ENCODE data around the gene SLC7A8. TPM values are rescaled to one million over a fixed set of nuclear protein-coding genes. Genes with fewer than 3 reads are reported as not detected.
A peak's percentile ranks its signal among the peaks of the same experiment; 100 is the strongest.

SLC7A8 gene
- total RNA-seq, 6 donors from 2014 or later = 30.4 to 58.2 (median 42.0) TPM

- DNase-seq = no peak
- Histone ChIP-seq H3K4me3 (no peak overlapping the region), H3K4me1 (peaks cover 8 to 14% (median 9%) of the 10 kb centered on the region in 4 donors), H3K27me3 (no peaks in the 10 kb centered on the region), H3K9me3 (no peaks in the 10 kb centered on the region), H3K27ac (peak overlapping the region in 2 of 4 donors; percentile 9 to 23), H3K36me3 (peaks cover 68 to 96% (median 83%) of the 10 kb centered on the region in 4 donors)
- TF ChIP-seq CTCF (IDR thresholded peaks at IDR 0.05) (peak in 5 of 6 experiments; percentile 31 to 57 (median 41)), POLR2A (IDR thresholded peaks at IDR 0.05) (no peak), POLR2AphosphoS5 (IDR thresholded peaks at IDR 0.05) (no peak), EP300 (IDR thresholded peaks at IDR 0.05) (no peak)
- 66 to 70% methylated on average over 5 of the region's 5 CpGs for WGBS, 2 donors
- ATAC-seq (ENCODE audit: low FRiP score in 2 of 2) = peak in 1 of 2 donors; percentile 56
Observed at GRCh38 chr14:23076785-23077408, 106.6 kb downstream of the SLC7A8 start.

Small RNA genes within 50 kb of the gene (small RNA-seq; reads per million reads assigned to genes)
- gene AL049829.1 = 0 reads per million in 4 donors
- 0 reads per million in 4 donors for gene RNU6-1138P

Other genes with a start within 250 kb of the SLC7A8 start
- gene HAUS4, start 226.6 kb downstream of the SLC7A8 start, total RNA-seq = 100 to 1,000 TPM in 2 of 6 donors, 10 to 100 TPM in 4; 44.3 to 137 (median 78.9) TPM
- gene AJUBA, start 201.1 kb downstream of the SLC7A8 start, total RNA-seq = 10 to 100 TPM; 34.4 to 50.3 (median 39.5) TPM
- 10 to 100 TPM in 4 of 6 donors, 1 to 10 TPM in 2; 7.1 to 12.9 (median 11.4) TPM for gene C14orf93, start 173.5 kb downstream of the SLC7A8 start, total RNA-seq
- 100 to 1,000 TPM in 2 of 6 donors, 10 to 100 TPM in 4; 58.7 to 147 (median 86.1) TPM for gene PSMB5, start 148.8 kb downstream of the SLC7A8 start, total RNA-seq
- gene PSMB11, start 141.4 kb downstream of the SLC7A8 start, total RNA-seq = not detected
- 1 to 10 TPM; 2.0 to 8.0 (median 4.2) TPM for gene CDH24, start 126.1 kb downstream of the SLC7A8 start, total RNA-seq
- gene ACIN1, start 88.5 kb downstream of the SLC7A8 start, total RNA-seq = 100 to 1,000 TPM in 5 of 6 donors, 10 to 100 TPM in 1; 91.1 to 350 (median 139) TPM
- 10 to 100 TPM in 5 of 6 donors, 1 to 10 TPM in 1; 4.9 to 52.5 (median 35.7) TPM for gene C14orf119, start 88.2 kb downstream of the SLC7A8 start, total RNA-seq
- not detected for gene CIROP, start 78.7 kb downstream of the SLC7A8 start, total RNA-seq
- under 1 TPM in 2 of 6 donors, not detected in 4; 0.31 to 0.77 TPM for gene CEBPE, start 64.4 kb downstream of the SLC7A8 start, total RNA-seq
- not detected for gene RNF212B, start 54.3 kb upstream of the SLC7A8 start, total RNA-seq
- gene HOMEZ, start 102.5 kb upstream of the SLC7A8 start, total RNA-seq = 10 to 100 TPM in 4 of 6 donors, 1 to 10 TPM in 2; 3.9 to 13.7 (median 11.2) TPM
- 10 to 100 TPM in 4 of 6 donors, 1 to 10 TPM in 2; 6.7 to 95.3 (median 12.8) TPM for gene PPP1R3E, start 119.2 kb upstream of the SLC7A8 start, total RNA-seq
- 10 to 100 TPM; 38.8 to 53.8 (median 47.3) TPM for gene BCL2L2, start 123.2 kb upstream of the SLC7A8 start, total RNA-seq
- 100 to 1,000 TPM in 3 of 6 donors, 10 to 100 TPM in 3; 47.6 to 325 (median 85.7) TPM for gene PABPN1, start 137.8 kb upstream of the SLC7A8 start, total RNA-seq
- 10 to 100 TPM in 4 of 6 donors, 1 to 10 TPM in 2; 5.8 to 16.8 (median 12.4) TPM for gene SLC22A17, start 169.2 kb upstream of the SLC7A8 start, total RNA-seq
- gene EFS, start 181.5 kb upstream of the SLC7A8 start, total RNA-seq = 10 to 100 TPM in 3 of 6 donors, 1 to 10 TPM in 3; 4.1 to 18.9 (median 9.3) TPM
- not detected for gene IL25, start 189.1 kb upstream of the SLC7A8 start, total RNA-seq
- gene CMTM5, start 193.4 kb upstream of the SLC7A8 start, total RNA-seq = 1 to 10 TPM in 3 of 6 donors, under 1 TPM in 1, not detected in 2; 0.47 to 3.1 (median 2.3) TPM
- not detected for gene MYH6, start 224.6 kb upstream of the SLC7A8 start, total RNA-seq